ENCODE results near the gene IDUA. TPM values are rescaled to one million over a fixed set of nuclear protein-coding genes. Genes with fewer than 3 reads are reported as not detected.

The IDUA gene
- polyA plus RNA-seq, 1 donor (not counting 4 experiments of a cell fraction or from before 2014, with no cell fraction given), result 1.2 TPM

DNA sequence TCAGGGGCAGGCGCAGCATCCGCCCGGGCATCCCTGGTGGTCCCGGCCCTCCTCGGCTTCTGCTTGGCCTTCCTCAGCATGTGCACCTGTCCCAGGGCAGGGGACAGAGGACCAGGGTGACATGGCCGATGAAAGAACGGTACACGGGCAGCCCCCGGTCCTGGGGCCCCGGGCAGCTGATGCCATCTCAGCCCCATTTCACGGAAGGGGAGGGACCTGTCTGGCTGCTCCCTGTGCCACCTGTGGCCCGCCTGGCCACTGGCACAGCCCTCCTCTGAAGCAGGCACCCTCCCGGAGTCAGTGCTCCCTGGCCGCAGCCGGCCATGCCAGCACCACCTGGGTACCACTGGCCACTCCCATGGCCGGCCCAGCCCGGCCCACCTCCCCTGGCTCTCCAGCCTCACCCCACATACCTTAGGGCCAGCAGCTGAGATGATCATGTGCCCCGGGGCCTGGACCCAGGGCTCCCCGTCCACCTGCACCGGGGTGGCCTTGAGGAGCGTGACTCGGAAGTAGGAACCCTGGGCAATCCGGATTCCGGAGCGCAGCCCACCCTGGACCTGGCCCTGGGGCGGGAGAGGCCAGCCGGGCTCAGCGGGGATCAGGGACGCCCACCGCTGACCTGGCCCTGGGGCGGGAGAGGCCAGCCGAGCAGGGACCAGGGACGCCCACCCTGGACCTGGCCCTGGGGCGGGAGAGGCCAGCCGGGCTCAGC, 26.1 kb upstream of the IDUA start:
- Histone ChIP-seq H2AFZ (ENCODE audit: control insufficient read depth, low read length) (no peak overlapping the region), H3K79me2 (ENCODE audit: control insufficient read depth, insufficient read depth, low read length) (no peaks in the 10 kb centered on the region), H3K9ac (ENCODE audit: control insufficient read depth, extremely low read depth, insufficient read depth, low read length) (no peak overlapping the region), H3K36me3 (ENCODE audit: control insufficient read depth in 2 of 2, extremely low read depth in 1 of 2, insufficient read depth in 2 of 2, low read length in 2 of 2) (peaks cover 4 to 20% of the 10 kb centered on the region in 2 experiments), H3K27me3 (ENCODE audit: control insufficient read depth, extremely low read depth, insufficient read depth, low read length) (no peaks in the 10 kb centered on the region), H3K9me1 (ENCODE audit: control insufficient read depth, extremely low read depth, insufficient read depth, low read length) (peaks cover 3% of the 10 kb centered on the region), H3K9me3 (ENCODE audit: control insufficient read depth, low read depth, low read length) (no peaks in the 10 kb centered on the region), H3K4me2 (ENCODE audit: control insufficient read depth, extremely low read depth, insufficient read depth, low read depth, low read length) (no peak overlapping the region), H3K4me1 (ENCODE audit: control insufficient read depth, extremely low read depth, insufficient read depth, low read length) (peaks cover 7% of the 10 kb centered on the region), H4K20me1 (ENCODE audit: control insufficient read depth, extremely low read depth, insufficient read depth, low read length) (peaks cover 6% of the 10 kb centered on the region), H3K27ac (ENCODE audit: control insufficient read depth, insufficient read depth, low read length) (no peak overlapping the region), H3K4me3 (ENCODE audit: control insufficient read depth in 2 of 3, extremely low read depth in 1 of 3, insufficient read depth in 2 of 3, low read depth in 1 of 3, low read length in 3 of 3) (no peak overlapping the region)
- TF ChIP-seq, protein P1, sequence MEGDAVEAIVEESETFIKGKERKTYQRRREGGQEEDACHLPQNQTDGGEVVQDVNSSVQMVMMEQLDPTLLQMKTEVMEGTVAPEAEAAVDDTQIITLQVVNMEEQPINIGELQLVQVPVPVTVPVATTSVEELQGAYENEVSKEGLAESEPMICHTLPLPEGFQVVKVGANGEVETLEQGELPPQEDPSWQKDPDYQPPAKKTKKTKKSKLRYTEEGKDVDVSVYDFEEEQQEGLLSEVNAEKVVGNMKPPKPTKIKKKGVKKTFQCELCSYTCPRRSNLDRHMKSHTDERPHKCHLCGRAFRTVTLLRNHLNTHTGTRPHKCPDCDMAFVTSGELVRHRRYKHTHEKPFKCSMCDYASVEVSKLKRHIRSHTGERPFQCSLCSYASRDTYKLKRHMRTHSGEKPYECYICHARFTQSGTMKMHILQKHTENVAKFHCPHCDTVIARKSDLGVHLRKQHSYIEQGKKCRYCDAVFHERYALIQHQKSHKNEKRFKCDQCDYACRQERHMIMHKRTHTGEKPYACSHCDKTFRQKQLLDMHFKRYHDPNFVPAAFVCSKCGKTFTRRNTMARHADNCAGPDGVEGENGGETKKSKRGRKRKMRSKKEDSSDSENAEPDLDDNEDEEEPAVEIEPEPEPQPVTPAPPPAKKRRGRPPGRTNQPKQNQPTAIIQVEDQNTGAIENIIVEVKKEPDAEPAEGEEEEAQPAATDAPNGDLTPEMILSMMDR (optimal IDR thresholded peaks at IDR 0.05 in 1 of 3, IDR thresholded peaks at IDR 0.05 in 1 of 3, conservative IDR thresholded peaks at IDR 0.05 in 1 of 3; ENCODE audit: extremely low read depth in 1 of 3, insufficient read depth in 2 of 3, low read length in 3 of 3), result no peak
- no peak for TF ChIP-seq EZH2 (IDR thresholded peaks at IDR 0.05; ENCODE audit: low read length)
- FAIRE-seq (no peak), DNase-seq (ENCODE audit: low read depth, low spot score) (no peak)
- dilution Hi-C loops (cut with MboI; ENCODE audit: extremely low pct_ligation_motif_present, low sequenced_read_pairs), result no loop called here

DNA sequence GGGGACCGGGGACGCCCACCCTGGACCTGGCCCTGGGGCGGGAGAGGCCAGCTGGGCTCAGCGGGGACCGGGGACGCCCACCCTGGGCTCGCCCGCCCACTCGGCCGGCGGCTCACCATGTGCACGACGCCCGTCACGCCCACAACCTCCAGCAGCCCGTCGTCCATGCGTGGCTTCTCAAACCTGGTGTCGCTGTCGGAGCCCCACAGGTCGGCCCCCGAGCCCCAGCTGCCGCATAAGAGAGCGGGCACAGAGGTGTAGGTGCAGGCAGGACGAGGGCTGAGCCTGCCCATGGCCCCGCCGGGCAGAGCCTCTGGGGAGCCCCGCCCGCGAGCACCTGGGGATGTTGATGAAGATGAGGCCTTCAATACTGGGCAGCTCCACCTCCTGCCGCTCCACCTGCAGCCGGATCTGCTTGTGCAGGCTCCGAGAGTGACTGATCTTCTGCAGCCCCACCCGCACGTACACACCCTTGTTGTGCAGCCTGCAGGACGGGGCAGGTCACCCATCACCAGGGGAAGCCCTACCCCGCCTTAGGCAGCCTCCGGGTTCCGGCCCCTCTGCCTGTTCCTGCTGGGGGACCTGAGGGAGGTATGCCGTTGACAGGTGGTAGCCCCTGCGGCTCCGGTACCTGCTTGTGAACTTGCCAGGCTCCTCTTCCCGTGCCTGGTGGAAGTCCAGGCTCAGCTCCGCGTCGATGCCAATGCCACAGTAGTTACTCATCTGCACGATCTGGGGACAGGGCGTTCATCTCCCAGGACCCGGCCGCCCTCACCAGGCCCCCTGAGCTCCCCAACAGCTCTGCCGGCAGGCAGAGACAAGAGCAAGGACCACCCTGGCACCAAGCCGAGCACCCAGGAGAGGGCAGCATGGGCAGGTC, 25.3 kb upstream of the IDUA start:
- H2AFZ ChIP-seq (ENCODE audit: control insufficient read depth, low read length), result no peak overlapping the region
- H3K9ac ChIP-seq (ENCODE audit: control insufficient read depth, extremely low read depth, insufficient read depth, low read length), result no peak overlapping the region
- H3K36me3 ChIP-seq (ENCODE audit: control insufficient read depth in 2 of 2, extremely low read depth in 1 of 2, insufficient read depth in 2 of 2, low read length in 2 of 2), result peaks cover 4 to 22% of the 10 kb centered on the region in 2 experiments
- H3K27me3 ChIP-seq (ENCODE audit: control insufficient read depth, extremely low read depth, insufficient read depth, low read length), result no peaks in the 10 kb centered on the region
- H3K79me2 ChIP-seq (ENCODE audit: control insufficient read depth, insufficient read depth, low read length), result no peaks in the 10 kb centered on the region
- peak overlapping the region; percentile 8 for H3K27ac ChIP-seq (ENCODE audit: control insufficient read depth, insufficient read depth, low read length)
- H3K4me2 ChIP-seq (ENCODE audit: control insufficient read depth, extremely low read depth, insufficient read depth, low read depth, low read length), result peak overlapping the region; percentile 27
- no peaks in the 10 kb centered on the region for H3K9me3 ChIP-seq (ENCODE audit: control insufficient read depth, low read depth, low read length)
- DNase-seq (ENCODE audit: low read depth, low spot score) (peak; percentile 88), FAIRE-seq (peak; percentile 68)
- peaks cover 6% of the 10 kb centered on the region for H4K20me1 ChIP-seq (ENCODE audit: control insufficient read depth, extremely low read depth, insufficient read depth, low read length)
- H3K4me1 ChIP-seq (ENCODE audit: control insufficient read depth, extremely low read depth, insufficient read depth, low read length), result peaks cover 7% of the 10 kb centered on the region
- dilution Hi-C loops (cut with MboI; ENCODE audit: extremely low pct_ligation_motif_present, low sequenced_read_pairs), result no loop called here
- TF ChIP-seq, protein P1 (optimal IDR thresholded peaks at IDR 0.05 in 1 of 3, IDR thresholded peaks at IDR 0.05 in 1 of 3, conservative IDR thresholded peaks at IDR 0.05 in 1 of 3; ENCODE audit: extremely low read depth in 1 of 3, insufficient read depth in 2 of 3, low read length in 3 of 3), result no peak
- TF ChIP-seq EZH2 (IDR thresholded peaks at IDR 0.05; ENCODE audit: low read length), result no peak
- no peak overlapping the region for H3K4me3 ChIP-seq (ENCODE audit: control insufficient read depth in 2 of 3, extremely low read depth in 1 of 3, insufficient read depth in 2 of 3, low read depth in 1 of 3, low read length in 3 of 3)
- peaks cover 3% of the 10 kb centered on the region for H3K9me1 ChIP-seq (ENCODE audit: control insufficient read depth, extremely low read depth, insufficient read depth, low read length)
